Measurements from ENCODE around the gene ATE1. TPM values are rescaled to one million over a fixed set of nuclear protein-coding genes. Genes with fewer than 3 reads are reported as not detected.

Gene ATE1
- total RNA-seq, 1 experiment from 2014 or later = 40.4 TPM

DNA sequence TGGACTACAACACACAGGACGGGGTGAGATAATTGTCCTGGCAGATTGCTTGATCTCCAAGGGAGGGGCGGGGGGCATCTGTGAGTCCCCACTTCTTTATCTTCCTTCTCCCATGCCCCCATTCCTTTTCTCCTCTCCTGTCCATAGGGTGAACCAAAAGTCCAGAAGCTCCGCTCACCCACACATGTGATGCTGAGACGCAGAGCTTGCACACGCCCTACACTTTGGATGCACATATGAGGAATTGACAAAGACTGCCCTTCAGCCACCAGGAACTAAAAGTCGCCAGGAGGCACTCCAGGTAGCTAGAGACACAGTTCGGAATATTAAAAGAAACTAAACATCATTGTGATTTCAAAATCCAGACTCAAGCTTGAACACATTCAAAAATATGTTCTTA is 216.9 kb downstream of the ATE1 start:
- H3K27ac Mint-ChIP-seq (ENCODE audit: low read depth, unreplicated experiment) = no peak overlapping the region
- ChIA-PET POLR2A (no interaction called here), CTCF (interaction anchor here (0.6 to 1.0 kb wide), 2 partner anchors 14 to 379 kb away, joined by 3 read pairs; no protein-coding TSS in a partner anchor)
- intact Hi-C loops (cut with micrococcal nuclease) = no loop called here
- BruUV-seq (replicated peaks) = no TSS peak
- no peaks in the 10 kb centered on the region for H3K4me1 Mint-ChIP-seq (ENCODE audit: insufficient read depth, unreplicated experiment)
- H3K36me3 Mint-ChIP-seq (ENCODE audit: insufficient read depth, unreplicated experiment) = no peaks in the 10 kb centered on the region
- no peaks in the 10 kb centered on the region for H3K27me3 Mint-ChIP-seq (ENCODE audit: insufficient read depth, unreplicated experiment)
- TF ChIP-seq, protein P1, sequence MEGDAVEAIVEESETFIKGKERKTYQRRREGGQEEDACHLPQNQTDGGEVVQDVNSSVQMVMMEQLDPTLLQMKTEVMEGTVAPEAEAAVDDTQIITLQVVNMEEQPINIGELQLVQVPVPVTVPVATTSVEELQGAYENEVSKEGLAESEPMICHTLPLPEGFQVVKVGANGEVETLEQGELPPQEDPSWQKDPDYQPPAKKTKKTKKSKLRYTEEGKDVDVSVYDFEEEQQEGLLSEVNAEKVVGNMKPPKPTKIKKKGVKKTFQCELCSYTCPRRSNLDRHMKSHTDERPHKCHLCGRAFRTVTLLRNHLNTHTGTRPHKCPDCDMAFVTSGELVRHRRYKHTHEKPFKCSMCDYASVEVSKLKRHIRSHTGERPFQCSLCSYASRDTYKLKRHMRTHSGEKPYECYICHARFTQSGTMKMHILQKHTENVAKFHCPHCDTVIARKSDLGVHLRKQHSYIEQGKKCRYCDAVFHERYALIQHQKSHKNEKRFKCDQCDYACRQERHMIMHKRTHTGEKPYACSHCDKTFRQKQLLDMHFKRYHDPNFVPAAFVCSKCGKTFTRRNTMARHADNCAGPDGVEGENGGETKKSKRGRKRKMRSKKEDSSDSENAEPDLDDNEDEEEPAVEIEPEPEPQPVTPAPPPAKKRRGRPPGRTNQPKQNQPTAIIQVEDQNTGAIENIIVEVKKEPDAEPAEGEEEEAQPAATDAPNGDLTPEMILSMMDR (IDR thresholded peaks at IDR 0.05; ENCODE audit: unreplicated experiment) = no peak
- no peaks in the 10 kb centered on the region for H3K9me3 Mint-ChIP-seq (ENCODE audit: unreplicated experiment)
- H3K4me3 Mint-ChIP-seq (ENCODE audit: unreplicated experiment) = no peak overlapping the region
- no peak for DNase-seq (ENCODE audit: unreplicated experiment)

DNA sequence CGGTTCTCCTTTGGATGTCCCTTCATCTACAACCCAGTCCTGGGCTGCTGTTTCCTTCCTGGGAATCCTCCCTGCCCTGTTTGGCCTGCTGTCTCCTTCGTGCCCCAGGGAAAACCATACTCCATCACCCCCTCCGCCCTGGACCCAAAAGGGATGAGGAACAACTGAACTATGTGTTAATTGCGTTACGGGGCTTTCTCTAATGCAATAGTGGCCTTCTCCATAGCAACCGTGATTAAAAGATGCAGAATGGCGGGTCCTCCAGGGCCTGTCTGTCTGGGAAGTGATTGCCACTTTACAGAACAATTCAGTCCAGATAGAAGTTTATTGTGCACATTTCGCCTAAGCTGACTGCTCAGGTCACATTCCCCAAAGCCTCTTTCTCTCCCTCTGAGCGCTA is 217.6 kb downstream of the ATE1 start:
- Mint-ChIP-seq H3K4me3 (ENCODE audit: unreplicated experiment) (no peak overlapping the region), H3K4me1 (ENCODE audit: insufficient read depth, unreplicated experiment) (no peaks in the 10 kb centered on the region), H3K36me3 (ENCODE audit: insufficient read depth, unreplicated experiment) (peaks cover 4% of the 10 kb centered on the region), H3K27me3 (ENCODE audit: insufficient read depth, unreplicated experiment) (no peaks in the 10 kb centered on the region), H3K9me3 (ENCODE audit: unreplicated experiment) (no peaks in the 10 kb centered on the region), H3K27ac (ENCODE audit: low read depth, unreplicated experiment) (no peak overlapping the region)
- BruUV-seq (replicated peaks) = no TSS peak
- intact Hi-C loops (cut with micrococcal nuclease) = no loop called here
- DNase-seq (ENCODE audit: unreplicated experiment) = no peak
- CTCF ChIA-PET = interaction anchor here (0.7 kb wide), 1 partner anchor 118 kb away, joined by 5 read pairs; no protein-coding TSS in a partner anchor
- TF ChIP-seq, protein P1 (IDR thresholded peaks at IDR 0.05; ENCODE audit: unreplicated experiment) = no peak
- POLR2A ChIA-PET = no interaction called here

DNA sequence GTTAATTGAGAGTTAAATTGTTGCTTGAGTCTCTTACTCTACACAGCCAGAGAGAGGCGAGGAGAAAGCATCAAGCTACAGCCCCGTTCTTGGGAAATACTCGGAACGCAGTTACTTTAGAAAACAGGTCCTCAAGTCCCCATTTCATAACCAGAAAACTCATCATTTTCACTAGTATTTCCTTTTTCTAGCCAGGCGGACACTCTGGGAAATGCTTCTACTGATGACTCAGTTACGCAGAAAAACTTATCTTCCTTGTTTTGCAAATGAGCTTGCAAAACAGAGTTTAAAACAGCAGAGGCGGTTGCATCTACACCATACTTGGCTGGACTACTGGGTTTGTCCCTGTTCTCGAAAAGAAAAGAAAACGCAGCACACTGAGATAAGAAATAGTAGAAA is 218.2 kb downstream of the ATE1 start:
- DNase-seq (ENCODE audit: unreplicated experiment) = no peak
- Mint-ChIP-seq H3K4me1 (ENCODE audit: insufficient read depth, unreplicated experiment) (no peaks in the 10 kb centered on the region), H3K9me3 (ENCODE audit: unreplicated experiment) (no peaks in the 10 kb centered on the region), H3K4me3 (ENCODE audit: unreplicated experiment) (no peak overlapping the region), H3K36me3 (ENCODE audit: insufficient read depth, unreplicated experiment) (peaks cover 7% of the 10 kb centered on the region), H3K27me3 (ENCODE audit: insufficient read depth, unreplicated experiment) (no peaks in the 10 kb centered on the region), H3K27ac (ENCODE audit: low read depth, unreplicated experiment) (no peak overlapping the region)
- BruUV-seq (replicated peaks) = no TSS peak
- intact Hi-C loops (cut with micrococcal nuclease) = no loop called here
- ChIA-PET CTCF (no interaction called here), POLR2A (no interaction called here)
- TF ChIP-seq, protein P1 (IDR thresholded peaks at IDR 0.05; ENCODE audit: unreplicated experiment) = no peak

DNA sequence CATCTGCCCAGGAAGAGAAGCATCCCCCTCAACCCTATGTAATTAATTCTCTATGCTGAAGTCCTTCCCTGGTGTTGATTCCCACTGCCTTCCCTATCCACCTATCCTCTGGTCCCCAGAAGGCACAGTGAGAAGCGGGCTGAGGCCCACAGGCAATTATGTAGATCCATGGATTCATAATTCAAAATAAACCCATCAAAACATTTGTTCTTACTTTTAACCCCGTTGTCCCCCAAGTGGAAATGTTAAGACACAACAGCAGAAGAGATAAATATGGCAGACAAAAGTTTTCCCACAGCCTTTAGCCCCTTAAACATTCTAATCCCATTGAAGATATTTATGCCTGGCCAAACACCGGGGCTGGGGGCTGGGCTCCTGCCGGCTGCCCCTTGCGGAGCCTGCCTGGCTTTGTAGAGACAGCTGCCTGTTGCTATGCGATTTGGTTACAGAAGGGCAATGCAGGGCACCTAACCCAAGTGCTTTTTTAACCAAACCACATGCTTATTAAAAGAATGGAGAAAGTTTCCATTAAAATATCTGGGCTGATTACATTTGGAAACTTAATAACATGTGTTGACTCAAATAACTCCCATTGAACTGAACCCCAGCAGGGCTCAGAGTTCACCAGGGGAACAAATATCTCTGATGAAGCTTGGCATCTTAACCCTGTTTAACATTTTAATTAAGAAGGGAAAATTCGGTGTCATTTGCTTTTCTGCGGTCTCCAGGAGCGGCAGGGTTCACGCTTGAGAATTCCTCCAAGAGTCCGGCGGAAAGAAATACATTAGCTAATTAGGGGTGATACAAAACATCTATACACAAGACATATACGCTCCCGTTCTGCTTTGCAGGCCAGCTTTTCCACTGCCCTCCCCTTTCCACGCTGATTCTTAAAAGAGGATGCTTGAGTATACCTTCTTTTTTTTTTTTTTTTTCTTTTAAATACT is 218.8 kb downstream of the ATE1 start:
- TF ChIP-seq, protein P1 (IDR thresholded peaks at IDR 0.05; ENCODE audit: unreplicated experiment) = no peak
- intact Hi-C loops (cut with micrococcal nuclease) = no loop called here
- no peak overlapping the region for H3K27ac Mint-ChIP-seq (ENCODE audit: low read depth, unreplicated experiment)
- no peaks in the 10 kb centered on the region for H3K4me1 Mint-ChIP-seq (ENCODE audit: insufficient read depth, unreplicated experiment)
- H3K4me3 Mint-ChIP-seq (ENCODE audit: unreplicated experiment) = no peak overlapping the region
- H3K36me3 Mint-ChIP-seq (ENCODE audit: insufficient read depth, unreplicated experiment) = peaks cover 7% of the 10 kb centered on the region
- POLR2A ChIA-PET = no interaction called here
- no TSS peak for BruUV-seq (replicated peaks)
- DNase-seq (ENCODE audit: unreplicated experiment) = no peak
- H3K9me3 Mint-ChIP-seq (ENCODE audit: unreplicated experiment) = no peaks in the 10 kb centered on the region
- CTCF ChIA-PET = no interaction called here
- no peaks in the 10 kb centered on the region for H3K27me3 Mint-ChIP-seq (ENCODE audit: insufficient read depth, unreplicated experiment)
